Spinal cord (tissue), 10 donors: ENCODE data around the gene LOXL1. TPM values are rescaled to one million over a fixed set of nuclear protein-coding genes. Genes with fewer than 3 reads are reported as not detected.
"Not testable (repeated sequence)": the region's sequence is repeated elsewhere in the genome, so short reads cannot be mapped to it uniquely, and the experiment has no call there.

Experiments used
- DNase-seq, 6 donors: peaks; one replicate each; pipeline versions ENCODE4 v3.0.0 to v3.0.0-alpha.2; 2013 to 2015; ENCODE audit warnings: low spot score in 6 of 6, low read depth in 4 of 6
- H3K27ac ChIP-seq: one replicate; pipeline ENCODE4 v1.5.1; 2013; ENCODE audit warnings: low read depth, low read length, control low read depth
- H3K27me3 ChIP-seq: one replicate; pipeline ENCODE4 v1.6.1; 2013; ENCODE audit warnings: low read length; ENCODE audit not compliant: control insufficient read depth, insufficient read depth
- H3K36me3 ChIP-seq: one replicate; pipeline ENCODE4 v1.6.1; 2013; ENCODE audit warnings: low read length; ENCODE audit not compliant: control insufficient read depth, insufficient read depth
- H3K4me1 ChIP-seq: one replicate; pipeline ENCODE4 v1.6.1; 2013; ENCODE audit warnings: low read length; ENCODE audit not compliant: control insufficient read depth, insufficient read depth
- H3K4me3 ChIP-seq: one replicate; pipeline ENCODE4 v1.5.1; 2013; ENCODE audit warnings: low read depth, low read length, control low read depth
- H3K9me3 ChIP-seq: one replicate; pipeline ENCODE4 v1.6.1; 2013; ENCODE audit warnings: low read length; ENCODE audit not compliant: control insufficient read depth, insufficient read depth
- WGBS: methylation state at CpG from one replicate; pipeline ENCODE4 v1.1.5; 2013; ENCODE audit warnings: missing lambda C conversion rate; ENCODE audit not compliant: insufficient coverage; 5-methylcytosine and 5-hydroxymethylcytosine counted together
- polyA plus RNA-seq, 2 donors: library from polyadenylated mRNA; unstranded; fragments of 120-200 nt; gene quantifications; one replicate each; pipeline ENCODE4 v1.2.1, GENCODE V29; 2013; ENCODE audit not compliant: insufficient read length in 2 of 2
- total RNA-seq, 2 donors: library from RNA; depleted of rRNA in 1 of 2; stranded (reverse); fragments of 120-200 nt in 1 of 2; fragments of >200 nt in 1 of 2; gene quantifications; one replicate each; pipeline versions ENCODE4 v1.2.3 to v1.2.4, GENCODE V29; 2013 to 2014
- donor health status: healthy.

Gene LOXL1
- total and polyA plus RNA-seq, 4 donors: 7.9 to 48.2 (median 22.9) TPM

GRCh38 chr15:73956743-73957135 lies 30.5 kb downstream of the LOXL1 start:
- Histone ChIP-seq H3K4me1 (peaks cover 10% of the 10 kb centered on the region), H3K27me3 (no peaks in the 10 kb centered on the region), H3K4me3 (no peak overlapping the region), H3K27ac (no peak overlapping the region), H3K36me3 (peaks cover 11% of the 10 kb centered on the region), H3K9me3 (no peaks in the 10 kb centered on the region)
- no peak for DNase-seq
- 86% methylated on average over 9 of the region's 9 CpGs for WGBS

DNA sequence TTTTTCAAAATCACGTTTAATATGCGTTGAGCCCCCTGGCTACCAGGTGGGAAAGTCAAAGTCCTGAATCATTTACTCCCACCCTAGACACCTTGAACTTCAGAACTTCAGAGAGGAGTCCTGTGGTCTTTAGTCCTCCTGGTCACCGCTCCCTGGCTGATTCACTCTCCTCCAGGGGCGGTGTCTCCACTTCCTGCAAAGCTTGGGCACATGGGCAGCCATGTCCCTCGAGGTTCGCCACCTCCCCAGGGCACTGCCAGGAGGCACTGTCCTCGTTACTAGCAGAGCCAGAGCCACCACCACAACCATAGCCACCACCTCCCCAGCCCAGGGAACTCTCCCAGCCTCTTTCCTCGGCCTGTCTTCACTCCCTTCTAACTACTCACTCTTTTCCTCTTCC lies 31.0 kb downstream of the LOXL1 start:
- Histone ChIP-seq H3K27me3 (no peaks in the 10 kb centered on the region), H3K4me3 (no peak overlapping the region), H3K27ac (no peak overlapping the region), H3K9me3 (no peaks in the 10 kb centered on the region), H3K36me3 (peaks cover 6% of the 10 kb centered on the region), H3K4me1 (peaks cover 4% of the 10 kb centered on the region)
- no peak for DNase-seq
- 86% methylated on average over 8 of the region's 8 CpGs for WGBS

DNA sequence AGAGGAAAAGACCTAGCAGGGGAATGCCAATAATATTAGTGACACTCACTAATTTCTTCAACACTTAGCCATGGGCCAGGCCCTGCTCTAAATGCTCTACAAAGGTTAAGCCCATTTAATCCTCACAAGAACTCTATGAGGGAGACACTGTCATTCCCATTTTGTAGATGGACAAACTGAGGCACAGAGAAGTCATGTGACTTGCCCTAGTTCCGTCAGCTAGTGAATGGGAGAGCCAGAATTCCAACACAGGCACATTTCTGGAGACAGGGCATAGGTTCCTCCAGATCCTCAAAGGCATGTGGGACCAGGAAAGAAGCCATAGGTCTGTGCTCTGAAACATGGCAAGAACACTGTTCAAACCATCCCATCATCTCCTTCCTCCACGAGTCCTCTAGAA lies 31.5 kb downstream of the LOXL1 start:
- H3K36me3 ChIP-seq: peaks cover under 1% of the 10 kb centered on the region
- no peak for DNase-seq
- H3K9me3 ChIP-seq: no peaks in the 10 kb centered on the region
- H3K4me3 ChIP-seq: no peak overlapping the region
- H3K27ac ChIP-seq: no peak overlapping the region
- no peaks in the 10 kb centered on the region for H3K27me3 ChIP-seq
- 70% methylated on average over 1 of the region's 2 CpGs for WGBS
- no peaks in the 10 kb centered on the region for H3K4me1 ChIP-seq

- Histone ChIP-seq H3K36me3 (no peaks in the 10 kb centered on the region), H3K27me3 (no peaks in the 10 kb centered on the region), H3K4me1 (no peaks in the 10 kb centered on the region), H3K27ac (no peak overlapping the region), H3K4me3 (no peak overlapping the region), H3K9me3 (no peaks in the 10 kb centered on the region)
- 72% methylated on average over 8 of the region's 8 CpGs for WGBS
- DNase-seq: peak in 1 of 6 donors; percentile 51
These were observed 32.8 kb downstream of the LOXL1 start for GRCh38 chr15:73959012-73959581.

DNA sequence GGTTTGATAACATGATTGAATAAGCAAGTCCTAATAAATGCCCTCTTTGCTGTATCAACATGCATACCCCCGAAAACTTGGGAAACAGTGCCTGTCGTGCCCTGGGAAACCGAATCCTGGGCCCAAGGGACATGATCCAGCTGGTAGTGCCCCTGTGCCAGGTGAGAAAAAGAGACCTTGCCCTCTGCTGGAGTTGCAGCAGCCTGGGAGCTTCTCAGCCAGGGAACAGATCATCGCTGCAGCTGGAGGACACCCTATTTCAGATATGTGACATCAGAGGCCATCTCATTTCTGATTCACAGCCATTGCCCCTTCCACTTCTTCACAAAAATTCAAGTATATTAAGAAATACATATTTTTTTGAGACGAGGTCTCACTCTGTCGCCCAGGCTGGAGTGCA lies 33.5 kb downstream of the LOXL1 start:
- Histone ChIP-seq H3K4me1 (peaks cover 2% of the 10 kb centered on the region), H3K4me3 (no peak overlapping the region), H3K9me3 (no peaks in the 10 kb centered on the region), H3K27ac (no peak overlapping the region), H3K27me3 (no peaks in the 10 kb centered on the region), H3K36me3 (no peaks in the 10 kb centered on the region)
- WGBS: 90% methylated on average over 4 of the region's 6 CpGs
- DNase-seq: no peak

GRCh38 chr15:73960472-73961070 lies 34.3 kb downstream of the LOXL1 start:
- WGBS: 94% methylated on average over 5 of the region's 7 CpGs
- H3K27ac ChIP-seq, H3K36me3 ChIP-seq, H3K9me3 ChIP-seq, H3K4me3 ChIP-seq, DNase-seq, H3K4me1 ChIP-seq, H3K27me3 ChIP-seq: not testable (repeated sequence)

GRCh38 chr15:73962433-73962832 lies 36.2 kb downstream of the LOXL1 start:
- WGBS: 80% methylated on average over 2 of the region's 5 CpGs
- Histone ChIP-seq H3K36me3 (no peaks in the 10 kb centered on the region), H3K9me3 (no peaks in the 10 kb centered on the region), H3K27me3 (no peaks in the 10 kb centered on the region), H3K27ac (no peak overlapping the region), H3K4me3 (no peak overlapping the region), H3K4me1 (peaks cover 13% of the 10 kb centered on the region)
- DNase-seq: peak in 1 of 6 donors; percentile 38

DNA sequence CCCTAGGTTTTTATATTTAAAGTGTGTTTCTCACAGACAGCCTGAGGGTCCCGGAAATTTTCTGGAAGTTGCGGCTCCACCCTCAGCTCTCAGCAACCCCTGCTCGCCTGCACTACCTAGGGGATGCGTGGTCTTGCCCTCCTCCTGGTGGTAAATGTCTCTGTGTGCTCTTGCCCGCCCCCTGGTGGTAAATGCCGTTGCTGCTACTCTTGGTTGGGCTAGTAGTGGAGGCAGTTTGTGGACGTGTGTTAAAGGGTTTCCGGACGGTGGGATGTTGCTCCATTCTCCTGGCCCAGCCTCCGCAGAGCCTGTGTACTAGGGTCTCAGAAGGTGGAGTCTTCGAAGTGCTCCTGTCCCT lies 38.5 kb downstream of the LOXL1 start:
- Histone ChIP-seq H3K9me3 (no peaks in the 10 kb centered on the region), H3K4me1 (peaks cover 13% of the 10 kb centered on the region), H3K36me3 (no peaks in the 10 kb centered on the region), H3K4me3 (no peak overlapping the region), H3K27ac (no peak overlapping the region), H3K27me3 (no peaks in the 10 kb centered on the region)
- WGBS: 17% methylated on average over 11 of the region's 11 CpGs
- DNase-seq: peak in 3 of 6 donors; percentile 50 to 82 (median 76)

DNA sequence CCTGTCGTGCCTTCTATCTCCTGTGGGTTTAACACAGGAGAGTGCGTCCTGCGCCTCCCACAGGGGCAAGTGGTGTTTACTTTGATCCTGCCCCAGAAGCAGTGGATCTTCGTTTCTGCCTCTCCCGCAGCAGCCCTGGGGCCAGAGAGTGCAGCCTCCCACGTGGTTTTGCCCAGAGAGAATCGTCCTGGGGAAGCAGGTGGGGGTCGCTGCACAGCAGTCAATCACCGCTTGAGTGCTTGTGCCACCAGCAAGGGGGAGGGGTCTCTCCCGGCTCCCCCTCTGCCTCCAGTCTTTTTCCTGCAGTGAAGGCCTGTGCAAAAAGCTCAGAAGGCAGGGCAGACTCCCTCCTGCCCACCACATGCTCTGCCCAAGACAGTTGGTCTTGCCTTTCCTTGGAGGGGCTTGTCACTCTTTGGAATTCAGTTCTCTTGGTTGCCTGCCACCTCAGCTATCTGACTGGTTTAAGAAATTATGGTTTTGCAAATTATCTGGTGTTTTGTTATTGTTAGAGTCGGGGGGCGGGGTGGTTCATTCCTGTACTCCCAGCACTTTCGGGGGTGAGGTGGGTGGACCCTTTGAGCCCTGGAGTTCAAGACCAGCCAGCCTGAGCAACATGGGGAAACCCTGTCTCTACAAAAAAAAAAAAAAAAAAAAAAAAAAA lies 39.0 kb downstream of the LOXL1 start:
- H3K9me3 ChIP-seq: no peaks in the 10 kb centered on the region
- no peak overlapping the region for H3K27ac ChIP-seq
- 15% methylated on average over 9 of the region's 13 CpGs for WGBS
- H3K4me3 ChIP-seq: no peak overlapping the region
- H3K27me3 ChIP-seq: no peaks in the 10 kb centered on the region
- H3K4me1 ChIP-seq: peaks cover 13% of the 10 kb centered on the region
- peak in 1 of 6 donors; percentile 41 for DNase-seq
- no peaks in the 10 kb centered on the region for H3K36me3 ChIP-seq

DNA sequence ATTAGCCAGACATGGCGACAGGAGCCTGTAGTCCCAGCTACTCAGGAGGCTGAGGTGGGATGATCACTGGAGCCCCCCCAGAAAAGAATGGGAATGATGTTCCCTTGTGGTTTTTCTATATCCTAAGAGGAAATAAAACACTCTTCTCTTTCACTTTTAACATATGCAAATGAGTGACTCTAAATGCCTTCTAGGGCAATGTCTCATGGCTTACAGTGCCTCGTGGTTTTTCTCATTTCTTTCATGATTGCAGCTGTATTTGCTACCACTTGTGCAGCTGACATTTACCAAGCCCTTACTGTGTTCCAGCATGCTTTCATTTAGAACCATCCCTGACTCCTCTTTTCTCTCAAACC lies 39.5 kb downstream of the LOXL1 start:
- H3K27ac ChIP-seq: peak overlapping the region; percentile 7
- no peak overlapping the region for H3K4me3 ChIP-seq
- H3K36me3 ChIP-seq: no peaks in the 10 kb centered on the region
- H3K27me3 ChIP-seq: no peaks in the 10 kb centered on the region
- peaks cover 13% of the 10 kb centered on the region for H3K4me1 ChIP-seq
- 5% methylated on average over 1 of the region's 2 CpGs for WGBS
- peak in 2 of 6 donors; percentile 46 to 51 for DNase-seq
- H3K9me3 ChIP-seq: no peaks in the 10 kb centered on the region
